HG03469 (cell line): ENCODE results near the gene MAPK9.

ENCODE experiments used
- ATAC-seq: cut with Tn5 transposase; IDR thresholded peaks from one replicate; pipeline ENCODE4 v1.9.1; 2021; ENCODE audit warnings: mild to moderate bottlenecking, moderate library complexity, moderate number of reproducible peaks; ENCODE audit not compliant: unreplicated experiment

Gene MAPK9

GRCh38 chr5:180297587-180298282 is 5.9 kb upstream of the MAPK9 start:
- ATAC-seq = no peak

GRCh38 chr5:180296771-180297170 is 4.9 kb upstream of the MAPK9 start:
- no peak for ATAC-seq

GRCh38 chr5:180294913-180295555 is 3.2 kb upstream of the MAPK9 start:
- no peak for ATAC-seq

GRCh38 chr5:180294411-180294810 is 2.5 kb upstream of the MAPK9 start:
- ATAC-seq = no peak

GRCh38 chr5:180291234-180291940 is 496 bp downstream of the MAPK9 start:
- peak; percentile 24 for ATAC-seq

GRCh38 chr5:180290568-180291233 is 1.2 kb downstream of the MAPK9 start:
- ATAC-seq = no peak

- ATAC-seq = no peak
These were observed 1.9 kb downstream of the MAPK9 start for GRCh38 chr5:180289966-180290365.

GRCh38 chr5:180289433-180289832 is 2.5 kb downstream of the MAPK9 start:
- no peak for ATAC-seq

- ATAC-seq = no peak
These were observed 4.0 kb downstream of the MAPK9 start for GRCh38 chr5:180287868-180288267.

GRCh38 chr5:180287404-180287803 is 4.5 kb downstream of the MAPK9 start:
- no peak for ATAC-seq

- ATAC-seq = no peak
These were observed 7.7 kb downstream of the MAPK9 start for GRCh38 chr5:180284149-180284548.

GRCh38 chr5:180283026-180283615 is 8.8 kb downstream of the MAPK9 start:
- no peak for ATAC-seq

GRCh38 chr5:180282281-180282680 is 9.6 kb downstream of the MAPK9 start:
- ATAC-seq = no peak

- no peak for ATAC-seq
These were observed 10.2 kb downstream of the MAPK9 start for GRCh38 chr5:180281706-180282105.

- ATAC-seq = no peak
These were observed 17.2 kb downstream of the MAPK9 start for GRCh38 chr5:180274695-180275094.

- ATAC-seq = no peak
These were observed 20.7 kb downstream of the MAPK9 start for GRCh38 chr5:180271221-180271620.

- no peak for ATAC-seq
These were observed 32.6 kb downstream of the MAPK9 start for GRCh38 chr5:180259260-180259611.

GRCh38 chr5:180253036-180253824 is 38.7 kb downstream of the MAPK9 start:
- no peak for ATAC-seq

- no peak for ATAC-seq
These were observed 40.0 kb downstream of the MAPK9 start for GRCh38 chr5:180251887-180252286.

GRCh38 chr5:180251141-180251540 is 40.7 kb downstream of the MAPK9 start:
- no peak for ATAC-seq
